ENCODE data around the gene STAB1.

DNA sequence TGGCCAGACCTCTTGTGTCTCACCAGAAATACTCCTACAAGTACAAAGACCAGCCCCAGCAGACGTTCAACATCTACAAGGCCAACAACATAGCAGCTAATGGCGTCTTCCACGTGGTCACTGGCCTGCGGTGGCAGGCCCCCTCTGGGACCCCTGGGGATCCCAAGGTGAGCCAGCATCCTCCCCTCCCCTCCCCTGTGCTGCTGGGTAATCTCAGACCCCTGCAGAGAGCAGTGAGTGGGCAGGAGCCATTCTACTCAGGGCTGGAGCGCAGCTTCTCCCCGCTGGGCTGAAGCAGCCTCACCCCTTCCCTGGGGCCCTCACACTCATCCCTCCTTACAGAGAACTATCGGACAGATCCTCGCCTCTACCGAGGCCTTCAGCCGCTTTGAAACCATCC lies 9.8 kb downstream of the STAB1 start:
- TF ChIP-seq, protein P1, sequence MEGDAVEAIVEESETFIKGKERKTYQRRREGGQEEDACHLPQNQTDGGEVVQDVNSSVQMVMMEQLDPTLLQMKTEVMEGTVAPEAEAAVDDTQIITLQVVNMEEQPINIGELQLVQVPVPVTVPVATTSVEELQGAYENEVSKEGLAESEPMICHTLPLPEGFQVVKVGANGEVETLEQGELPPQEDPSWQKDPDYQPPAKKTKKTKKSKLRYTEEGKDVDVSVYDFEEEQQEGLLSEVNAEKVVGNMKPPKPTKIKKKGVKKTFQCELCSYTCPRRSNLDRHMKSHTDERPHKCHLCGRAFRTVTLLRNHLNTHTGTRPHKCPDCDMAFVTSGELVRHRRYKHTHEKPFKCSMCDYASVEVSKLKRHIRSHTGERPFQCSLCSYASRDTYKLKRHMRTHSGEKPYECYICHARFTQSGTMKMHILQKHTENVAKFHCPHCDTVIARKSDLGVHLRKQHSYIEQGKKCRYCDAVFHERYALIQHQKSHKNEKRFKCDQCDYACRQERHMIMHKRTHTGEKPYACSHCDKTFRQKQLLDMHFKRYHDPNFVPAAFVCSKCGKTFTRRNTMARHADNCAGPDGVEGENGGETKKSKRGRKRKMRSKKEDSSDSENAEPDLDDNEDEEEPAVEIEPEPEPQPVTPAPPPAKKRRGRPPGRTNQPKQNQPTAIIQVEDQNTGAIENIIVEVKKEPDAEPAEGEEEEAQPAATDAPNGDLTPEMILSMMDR (conservative IDR thresholded peaks at IDR 0.05; ENCODE audit: low read depth in 2 of 2) = no peak
- TF ChIP-seq POLR2AphosphoS5 (IDR thresholded peaks at IDR 0.05; ENCODE audit: low read depth) (no peak), STAT1 (IDR thresholded peaks at IDR 0.05; ENCODE audit: unreplicated experiment) (no peak), JUNB (IDR thresholded peaks at IDR 0.05; ENCODE audit: unreplicated experiment) (no peak), EZH2 (IDR thresholded peaks at IDR 0.05; ENCODE audit: low read depth, unreplicated experiment) (no peak), CREB1 (CRISPR knock-in tag; IDR thresholded peaks at IDR 0.05; ENCODE audit: low read depth) (no peak), EZH2phosphoT487 (IDR thresholded peaks at IDR 0.05; ENCODE audit: unreplicated experiment) (no peak), ZNF331 (CRISPR knock-in tag; IDR thresholded peaks at IDR 0.05; ENCODE audit: low read depth) (no peak)
- TF ChIP-seq, protein P2, sequence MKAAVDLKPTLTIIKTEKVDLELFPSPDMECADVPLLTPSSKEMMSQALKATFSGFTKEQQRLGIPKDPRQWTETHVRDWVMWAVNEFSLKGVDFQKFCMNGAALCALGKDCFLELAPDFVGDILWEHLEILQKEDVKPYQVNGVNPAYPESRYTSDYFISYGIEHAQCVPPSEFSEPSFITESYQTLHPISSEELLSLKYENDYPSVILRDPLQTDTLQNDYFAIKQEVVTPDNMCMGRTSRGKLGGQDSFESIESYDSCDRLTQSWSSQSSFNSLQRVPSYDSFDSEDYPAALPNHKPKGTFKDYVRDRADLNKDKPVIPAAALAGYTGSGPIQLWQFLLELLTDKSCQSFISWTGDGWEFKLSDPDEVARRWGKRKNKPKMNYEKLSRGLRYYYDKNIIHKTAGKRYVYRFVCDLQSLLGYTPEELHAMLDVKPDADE (IDR thresholded peaks at IDR 0.05) = no peak
- TF ChIP-seq, protein P3, sequence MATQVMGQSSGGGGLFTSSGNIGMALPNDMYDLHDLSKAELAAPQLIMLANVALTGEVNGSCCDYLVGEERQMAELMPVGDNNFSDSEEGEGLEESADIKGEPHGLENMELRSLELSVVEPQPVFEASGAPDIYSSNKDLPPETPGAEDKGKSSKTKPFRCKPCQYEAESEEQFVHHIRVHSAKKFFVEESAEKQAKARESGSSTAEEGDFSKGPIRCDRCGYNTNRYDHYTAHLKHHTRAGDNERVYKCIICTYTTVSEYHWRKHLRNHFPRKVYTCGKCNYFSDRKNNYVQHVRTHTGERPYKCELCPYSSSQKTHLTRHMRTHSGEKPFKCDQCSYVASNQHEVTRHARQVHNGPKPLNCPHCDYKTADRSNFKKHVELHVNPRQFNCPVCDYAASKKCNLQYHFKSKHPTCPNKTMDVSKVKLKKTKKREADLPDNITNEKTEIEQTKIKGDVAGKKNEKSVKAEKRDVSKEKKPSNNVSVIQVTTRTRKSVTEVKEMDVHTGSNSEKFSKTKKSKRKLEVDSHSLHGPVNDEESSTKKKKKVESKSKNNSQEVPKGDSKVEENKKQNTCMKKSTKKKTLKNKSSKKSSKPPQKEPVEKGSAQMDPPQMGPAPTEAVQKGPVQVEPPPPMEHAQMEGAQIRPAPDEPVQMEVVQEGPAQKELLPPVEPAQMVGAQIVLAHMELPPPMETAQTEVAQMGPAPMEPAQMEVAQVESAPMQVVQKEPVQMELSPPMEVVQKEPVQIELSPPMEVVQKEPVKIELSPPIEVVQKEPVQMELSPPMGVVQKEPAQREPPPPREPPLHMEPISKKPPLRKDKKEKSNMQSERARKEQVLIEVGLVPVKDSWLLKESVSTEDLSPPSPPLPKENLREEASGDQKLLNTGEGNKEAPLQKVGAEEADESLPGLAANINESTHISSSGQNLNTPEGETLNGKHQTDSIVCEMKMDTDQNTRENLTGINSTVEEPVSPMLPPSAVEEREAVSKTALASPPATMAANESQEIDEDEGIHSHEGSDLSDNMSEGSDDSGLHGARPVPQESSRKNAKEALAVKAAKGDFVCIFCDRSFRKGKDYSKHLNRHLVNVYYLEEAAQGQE (IDR thresholded peaks at IDR 0.05; ENCODE audit: unreplicated experiment) = no peak
